Stimulated activated CD4-positive, alpha-beta T cell treated with anti-CD3 and anti-CD28 coated beads, Interleukin-4, amount 100 ng/mL, for 1 hour (primary cell): ENCODE data around the gene PPP1R13B.
"Not testable (repeated sequence)": the region's sequence is repeated elsewhere in the genome, so short reads cannot be mapped to it uniquely, and the experiment has no call there.

Experiments
- DNase-seq: peaks from one replicate; pipeline ENCODE4 v3.0.0-alpha.2; 2020

Gene PPP1R13B

DNA sequence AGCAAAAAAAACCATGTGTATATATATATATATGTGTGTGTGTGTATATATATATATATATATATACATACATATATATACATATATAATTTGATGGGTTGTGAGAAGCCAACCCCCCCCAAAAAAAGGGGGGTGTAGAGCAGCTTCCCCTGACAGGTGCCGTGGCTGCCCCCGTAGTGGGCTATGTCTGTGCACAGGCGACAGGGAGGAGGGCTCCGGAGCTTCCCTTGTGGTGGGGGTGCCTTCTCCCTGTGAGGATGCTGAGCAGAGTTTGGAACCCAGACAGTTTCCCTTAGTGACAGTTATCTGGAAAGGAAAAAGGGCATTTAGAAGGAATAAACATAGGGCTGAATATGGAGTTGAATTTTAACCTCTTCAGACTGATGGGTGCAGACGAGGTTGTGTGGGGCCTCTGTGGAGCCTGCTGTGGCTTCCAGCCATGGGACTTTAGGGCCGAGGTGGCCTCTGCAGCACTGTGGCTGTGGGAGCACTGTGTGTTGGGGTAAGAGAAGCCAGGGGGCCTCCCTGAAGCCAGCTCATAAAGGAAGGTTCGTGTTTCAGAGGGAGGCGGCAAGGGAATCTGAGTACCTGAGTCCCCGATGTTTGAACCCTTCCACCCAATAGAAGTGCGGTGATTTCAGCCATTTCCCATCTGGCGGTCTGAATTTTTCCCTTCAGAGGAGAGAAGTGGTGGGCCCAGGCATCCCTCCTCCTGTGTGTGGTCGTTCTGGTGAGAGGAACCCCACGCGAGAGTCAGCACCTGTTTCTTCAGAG, 151.9 kb downstream of the PPP1R13B start:
- no peak for DNase-seq

DNA sequence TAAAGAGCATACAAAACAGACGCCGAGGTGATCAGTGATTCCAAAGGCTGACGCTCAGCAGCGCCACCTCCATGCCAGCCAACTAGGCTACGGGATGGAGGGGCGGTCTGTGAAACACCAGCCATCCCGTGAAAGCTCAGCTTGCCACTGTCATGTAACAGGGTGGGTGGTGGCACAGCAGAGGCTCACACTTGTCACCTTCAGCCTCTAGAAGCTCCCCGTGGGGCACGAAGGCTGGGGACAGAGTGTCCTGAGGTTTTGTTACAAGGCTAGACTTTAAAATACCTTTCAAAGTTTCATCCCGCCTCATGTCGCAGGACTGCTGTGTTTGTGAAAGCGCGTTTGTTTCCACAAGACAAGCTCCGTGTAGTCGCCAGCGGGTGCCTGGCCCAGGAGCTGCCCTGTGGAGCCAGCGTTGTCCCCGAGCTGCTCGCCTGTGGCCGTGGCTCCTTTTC, 152.8 kb downstream of the PPP1R13B start:
- DNase-seq, result no peak

DNA sequence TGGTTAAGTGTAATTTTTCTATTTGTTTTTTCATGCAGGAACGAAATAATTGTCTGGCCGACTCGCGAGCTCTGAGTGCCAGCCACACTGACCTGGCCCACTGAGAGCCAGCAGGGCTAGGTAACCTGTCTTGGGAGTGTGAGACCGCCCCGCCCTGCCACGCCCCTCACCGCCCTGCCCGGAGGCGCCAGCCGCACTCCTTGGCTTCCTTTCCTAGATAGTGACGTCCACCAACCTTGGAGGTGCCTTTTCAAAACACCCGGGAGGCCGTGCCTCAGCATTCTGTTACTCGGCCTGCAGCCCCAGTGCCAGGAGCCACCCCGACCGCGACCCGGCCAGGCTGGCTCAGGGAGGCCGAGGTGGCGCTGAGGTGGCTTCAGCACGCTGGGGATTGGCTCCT, 153.9 kb downstream of the PPP1R13B start:
- DNase-seq, result no peak

DNA sequence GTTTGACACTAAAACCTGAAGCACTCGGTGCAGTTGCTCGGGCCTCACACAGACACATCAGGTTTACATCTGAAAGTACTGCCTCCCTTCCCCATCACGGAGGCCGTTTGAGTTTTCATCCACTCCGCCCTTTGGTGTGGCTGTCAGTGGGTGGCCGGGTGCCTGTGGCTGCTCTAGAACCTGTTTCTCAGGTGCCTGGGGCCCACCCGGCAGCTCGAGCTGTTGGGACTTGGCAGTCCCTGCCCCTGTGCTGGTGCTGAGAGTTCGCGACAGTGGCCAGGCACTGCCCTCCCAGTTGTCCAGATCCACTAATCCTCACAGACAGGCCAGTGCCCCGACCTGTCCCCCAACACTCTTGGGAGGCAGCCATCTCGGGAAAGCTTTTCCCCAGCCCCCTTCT, 154.5 kb downstream of the PPP1R13B start:
- DNase-seq, result no peak

DNA sequence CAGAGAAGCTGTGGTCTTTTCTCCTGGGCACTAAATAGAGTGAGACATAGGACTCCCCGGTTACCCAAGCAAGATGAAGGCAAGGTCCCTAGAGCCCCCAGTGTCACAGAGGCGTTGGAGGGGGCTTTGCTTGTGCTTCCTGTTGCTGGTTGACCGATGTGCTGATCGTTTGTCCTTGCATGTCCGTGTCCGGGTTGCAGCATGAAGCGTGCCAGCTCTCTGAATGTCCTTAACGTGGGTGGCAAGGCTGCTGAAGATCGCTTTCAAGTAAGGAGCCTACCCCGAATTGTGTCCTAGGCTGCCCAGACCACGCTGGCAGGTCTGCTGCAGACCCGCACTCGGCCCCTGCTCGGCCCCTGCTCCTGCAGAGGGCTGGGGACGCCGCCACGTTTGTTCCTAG, 155.2 kb downstream of the PPP1R13B start:
- DNase-seq, result no peak

DNA sequence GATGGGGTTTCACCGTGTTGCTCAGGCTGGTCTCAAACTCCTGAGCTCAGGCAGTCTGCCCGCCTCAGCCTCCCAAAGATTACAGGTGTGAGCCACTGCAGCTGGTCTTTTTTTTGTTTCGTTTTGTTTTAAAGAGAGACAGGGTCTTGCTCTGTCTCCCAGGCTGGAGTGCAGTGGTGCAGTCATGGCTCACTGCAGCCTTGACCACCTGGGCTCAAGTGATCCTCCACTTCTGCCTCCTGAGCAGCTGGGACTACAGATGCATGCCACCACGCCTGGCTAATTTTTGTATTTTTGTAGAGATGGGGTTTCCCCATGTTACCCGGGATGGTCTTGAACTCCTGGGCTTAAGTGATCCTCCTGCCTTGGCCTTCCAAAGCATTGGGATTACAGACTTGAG, 155.7 kb downstream of the PPP1R13B start:
- DNase-seq, result not testable (repeated sequence)

DNA sequence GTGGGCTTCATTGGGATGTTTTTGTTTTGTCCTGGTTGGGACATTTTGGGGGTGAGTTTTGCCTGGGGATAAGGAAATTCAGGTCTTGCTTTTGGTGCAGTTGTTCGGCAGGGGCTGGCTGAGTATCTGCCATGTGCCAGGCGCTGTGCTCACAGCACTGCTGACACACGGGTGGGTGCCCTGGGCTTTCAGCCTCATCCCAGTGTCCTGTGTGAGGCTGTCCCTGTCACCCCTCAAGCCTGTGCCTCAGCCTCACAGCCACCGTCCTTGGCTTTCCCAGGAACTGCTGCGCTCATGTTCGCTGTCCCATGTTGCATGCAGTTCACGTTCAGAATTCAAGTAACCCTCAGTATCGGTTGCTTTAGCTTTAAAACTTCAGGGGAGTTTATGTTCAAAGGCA, 157.0 kb downstream of the PPP1R13B start:
- DNase-seq, result no peak

DNA sequence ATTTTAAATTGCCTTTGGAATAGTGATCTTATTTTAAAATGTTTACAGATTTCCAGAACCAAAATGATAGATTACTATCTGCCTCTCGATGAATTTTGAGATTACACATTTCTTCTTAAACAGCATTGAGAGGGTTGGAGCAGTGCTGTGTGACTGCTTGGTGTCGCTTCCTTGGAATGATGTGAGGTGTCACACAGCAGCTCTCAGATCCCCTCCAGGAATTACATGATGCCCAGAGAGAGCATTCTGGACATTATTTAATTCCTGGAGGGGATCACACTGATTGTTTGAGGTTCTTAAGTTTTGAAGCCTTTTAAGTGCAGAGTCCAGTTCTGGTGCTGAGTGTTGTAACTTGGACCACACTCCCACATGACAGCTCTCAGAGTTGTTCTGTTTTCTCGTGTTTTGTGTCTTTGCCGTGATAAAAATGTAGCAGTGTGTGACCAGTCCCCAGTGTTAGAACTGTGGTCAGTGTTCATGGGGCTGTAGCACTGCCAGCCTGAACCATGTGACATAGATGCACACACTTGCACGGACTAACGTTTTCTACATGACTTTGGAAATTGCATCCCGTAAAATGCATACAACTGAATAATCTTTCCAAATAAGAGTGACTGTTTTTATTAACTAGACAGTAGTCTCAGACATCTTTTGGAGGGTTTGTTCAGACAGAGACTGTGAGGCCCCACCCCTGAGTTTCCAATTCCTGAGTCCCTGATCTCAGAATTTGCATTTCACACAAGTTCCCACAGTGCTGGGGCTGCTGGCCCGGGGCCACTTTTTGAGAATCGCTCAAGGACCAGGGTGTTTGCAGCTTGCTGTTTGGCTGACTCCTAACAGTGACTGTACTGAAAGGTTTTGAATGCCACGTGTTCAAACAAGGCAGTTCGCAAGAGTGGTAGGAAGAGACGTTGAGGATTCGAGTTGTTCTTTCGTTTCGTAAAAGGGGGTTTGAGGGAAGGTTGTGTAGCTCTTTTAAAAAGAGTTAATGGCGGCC, 158.2 kb downstream of the PPP1R13B start:
- no peak for DNase-seq

DNA sequence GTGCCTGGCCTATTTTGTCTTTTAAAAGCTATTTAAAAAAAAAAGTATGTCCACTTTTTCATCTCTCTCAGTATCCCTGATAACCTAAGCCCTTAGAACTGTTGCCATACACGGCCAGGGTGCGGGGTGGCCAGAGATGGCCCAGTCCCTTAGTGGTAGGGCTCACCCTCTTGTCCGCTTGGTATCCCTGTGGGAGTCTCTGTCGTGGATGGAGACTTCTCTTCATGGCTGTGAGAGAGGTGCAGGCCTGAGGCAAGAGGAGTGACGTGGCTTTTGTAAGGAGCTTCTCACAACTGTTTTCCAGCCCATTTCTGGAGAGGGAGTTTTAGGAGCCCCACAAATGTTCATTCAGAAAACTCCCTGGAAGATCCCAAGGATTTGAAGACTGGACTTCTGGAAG, 158.9 kb downstream of the PPP1R13B start:
- DNase-seq, result no peak

DNA sequence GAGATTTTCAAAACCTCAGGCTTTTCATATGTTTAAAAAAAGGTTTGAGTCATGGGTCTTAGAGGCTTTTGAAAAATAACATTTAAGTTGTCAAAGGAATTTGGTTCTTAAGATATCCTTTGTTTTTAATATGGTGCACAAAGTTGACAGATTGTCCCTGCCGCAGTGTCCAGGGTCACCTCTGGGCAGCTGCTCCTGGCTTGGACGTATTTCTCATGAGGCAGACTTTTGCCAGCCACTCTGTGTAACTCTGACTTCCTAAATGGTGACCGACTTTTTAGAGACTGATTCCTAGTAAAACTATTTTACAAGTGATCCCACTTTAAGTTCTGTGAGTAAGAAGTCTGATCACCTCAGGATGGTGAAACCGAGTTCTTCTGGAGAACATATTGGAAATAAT, 159.7 kb downstream of the PPP1R13B start:
- DNase-seq, result no peak

DNA sequence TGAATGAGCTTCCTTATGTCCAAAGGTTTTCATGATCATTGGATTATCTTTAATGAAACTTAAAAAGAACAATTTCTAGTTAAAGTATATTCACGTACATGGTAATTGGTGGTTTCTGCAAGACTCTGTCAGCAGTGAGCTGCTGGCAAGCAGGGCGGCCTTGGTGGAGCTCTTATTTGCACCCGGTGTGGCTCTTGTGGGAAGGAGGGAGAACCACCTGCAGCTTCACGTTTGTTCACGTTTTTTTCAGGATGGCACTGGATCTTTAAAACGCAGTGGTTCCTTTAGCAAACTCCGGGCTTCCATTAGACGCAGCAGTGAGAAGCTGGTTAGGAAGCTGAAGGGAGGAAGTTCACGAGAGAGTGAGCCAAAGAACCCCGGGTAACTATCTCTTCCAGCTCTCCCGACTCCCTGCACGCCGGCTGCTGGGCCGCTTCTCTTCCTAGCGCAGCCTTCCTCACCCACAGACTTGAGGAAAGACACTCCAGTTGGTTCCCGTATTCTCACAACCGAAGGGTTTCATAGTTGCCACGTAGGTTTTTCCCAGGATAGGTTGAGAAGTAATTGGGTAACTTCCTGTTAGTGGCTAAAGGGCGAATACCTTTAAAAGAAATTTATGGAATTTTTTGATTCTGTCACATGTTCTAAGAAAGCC, 160.4 kb downstream of the PPP1R13B start:
- DNase-seq, result no peak

DNA sequence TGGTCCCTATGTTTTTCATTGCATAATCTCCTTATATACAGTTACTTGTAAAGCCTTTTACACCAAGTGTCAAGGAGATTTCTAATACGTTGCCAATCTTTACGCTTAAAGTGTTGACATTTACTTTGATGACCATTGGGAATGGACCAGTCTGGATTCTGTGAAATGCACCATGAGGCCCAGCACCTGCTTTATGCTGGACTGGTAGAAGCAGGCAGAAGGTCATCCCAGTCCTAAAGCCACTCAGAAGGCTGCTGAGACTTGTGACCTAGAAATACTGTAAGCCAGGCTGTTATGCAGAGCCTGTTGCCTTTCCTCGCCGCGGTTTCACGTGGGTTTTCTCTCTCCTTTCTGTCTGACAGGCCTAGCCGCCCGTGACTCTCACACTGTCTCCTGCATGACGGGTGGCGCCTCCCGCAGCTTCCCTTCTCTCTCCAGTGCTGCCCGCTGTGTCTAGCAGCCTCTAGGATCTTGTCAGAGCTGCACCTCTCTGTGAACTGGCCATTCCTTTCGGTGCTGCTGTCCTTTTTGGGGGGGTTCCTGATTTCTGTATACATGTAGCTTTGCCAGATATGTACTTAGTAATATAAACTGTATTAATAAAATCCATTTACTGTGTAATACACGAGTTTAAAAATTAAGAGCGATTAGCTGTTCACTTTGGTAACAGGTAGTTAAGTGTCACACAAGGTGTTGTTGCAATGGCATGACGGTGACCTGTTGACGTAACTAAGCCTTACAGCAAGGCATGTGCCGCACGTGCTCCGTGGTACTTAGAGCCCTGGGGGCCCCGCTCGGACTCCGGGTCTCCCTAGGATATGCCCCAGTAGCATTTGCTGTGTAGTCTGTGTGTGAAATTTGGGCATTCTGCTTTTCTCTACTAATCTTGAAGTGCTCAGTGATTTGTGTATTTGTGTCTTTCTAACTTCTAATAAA, 161.8 kb downstream of the PPP1R13B start:
- DNase-seq, result no peak

DNA sequence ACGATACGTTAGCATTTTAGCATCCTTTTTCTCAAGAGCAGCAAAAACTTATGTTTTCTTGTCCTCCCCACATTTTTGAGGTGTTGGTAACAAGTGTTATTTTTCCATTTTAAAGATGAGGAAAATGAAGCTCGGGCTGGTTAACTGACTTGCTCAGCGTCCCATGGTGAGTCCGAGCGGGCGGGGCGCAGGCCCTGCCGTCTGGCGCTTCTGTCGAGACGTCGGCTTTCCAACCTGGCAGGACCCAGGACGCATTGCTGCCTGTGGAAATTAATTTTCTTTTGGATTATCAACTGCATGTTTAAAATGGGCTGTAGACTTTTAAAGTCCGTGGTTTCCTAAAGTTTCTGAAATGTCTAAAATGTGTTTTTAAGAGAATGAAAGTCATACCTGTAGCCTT, 162.5 kb downstream of the PPP1R13B start:
- no peak for DNase-seq

DNA sequence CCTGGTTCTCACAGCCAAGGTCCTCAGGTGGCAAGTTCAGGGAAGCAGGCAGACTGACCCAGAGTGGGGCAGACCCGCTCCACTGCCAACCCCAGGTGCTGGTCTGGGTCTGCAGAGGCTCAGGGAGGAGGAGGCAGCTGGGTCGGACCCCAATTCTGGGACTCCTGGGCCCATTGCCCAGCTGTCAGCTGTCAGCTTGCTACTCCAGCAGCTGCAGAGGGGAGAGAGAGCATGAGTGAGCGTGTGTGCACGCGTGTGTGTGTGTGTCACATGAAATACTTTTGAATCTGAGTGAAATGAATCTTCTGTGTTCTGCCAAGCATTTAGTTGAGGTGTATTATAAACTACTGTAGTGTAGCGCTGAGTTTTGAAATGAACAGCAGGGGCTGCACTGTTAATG, 162.9 kb downstream of the PPP1R13B start:
- DNase-seq, result no peak
